Measurements from ENCODE around the gene VPS18. TPM values are rescaled to one million over a fixed set of nuclear protein-coding genes. Genes with fewer than 3 reads are reported as not detected.

Gene VPS18
- total RNA-seq, 1 donor from 2014 or later: 8.0 TPM

GRCh38 chr15:40952301-40952900 lies 58.2 kb downstream of the VPS18 start:
- Mint-ChIP-seq H3K4me3 (peak overlapping the region; percentile 93), H3K36me3 (peaks cover 3% of the 10 kb centered on the region), H3K27ac (peak overlapping the region; percentile 57), H3K4me1 (peaks cover 12% of the 10 kb centered on the region), H3K9me3 (no peaks in the 10 kb centered on the region), H3K27me3 (ENCODE audit: insufficient read depth, low read depth) (peaks cover 22% of the 10 kb centered on the region)
- H4K20me1 ChIP-seq (ENCODE audit: low read depth): no peaks in the 10 kb centered on the region
- H3K4me2 ChIP-seq: peak overlapping the region; percentile 83
- no peaks in the 10 kb centered on the region for H3K36me3 ChIP-seq
- H3K4me1 ChIP-seq: peaks cover 4% of the 10 kb centered on the region
- H3K4me3 ChIP-seq: peak overlapping the region; percentile 62
- H3K9me3 ChIP-seq (ENCODE audit: low read depth): no peaks in the 10 kb centered on the region
- H3F3A ChIP-seq (ENCODE audit: low read depth): peaks cover 13% of the 10 kb centered on the region
- H3K27ac ChIP-seq: no peak overlapping the region
- peak overlapping the region; percentile 80 for H2AFZ ChIP-seq (replicated peaks)
- H3K79me2 ChIP-seq (ENCODE audit: low read depth): no peaks in the 10 kb centered on the region
- TF ChIP-seq EZH2 (IDR thresholded peaks at IDR 0.05): no peak
- TF ChIP-seq CTCF (IDR thresholded peaks at IDR 0.05): no peak
- no peak for DNase-seq (ENCODE audit: low spot score)
- H3K9ac ChIP-seq: peak overlapping the region; percentile 8
- H3K27me3 ChIP-seq: peaks cover 17% of the 10 kb centered on the region

- no peaks in the 10 kb centered on the region for H3K9me3 Mint-ChIP-seq
- no peaks in the 10 kb centered on the region for H4K20me1 ChIP-seq (ENCODE audit: low read depth)
Measured at GRCh38 chr15:40952901-40953712, 58.9 kb downstream of the VPS18 start, which contains the start of gene CHAC1. Gene CHAC1 (plus strand): TSS chr15:40953471. CDS start chr15:40953584, 113 bp downstream.

More at GRCh38 chr15:40952901-40953712, 58.9 kb downstream of the VPS18 start, which contains the start of gene CHAC1:
- H3K79me2 ChIP-seq (ENCODE audit: low read depth): no peaks in the 10 kb centered on the region
- H3K4me2 ChIP-seq: peak within 1 kb of the TSS; percentile 83
- TF ChIP-seq EZH2 (IDR thresholded peaks at IDR 0.05) (no peak), CTCF (IDR thresholded peaks at IDR 0.05) (peak; percentile 28)
- Mint-ChIP-seq H3K36me3 (peaks cover 3% of the 10 kb centered on the region), H3K27ac (peak within 1 kb of the TSS; percentile 66), H3K4me3 (peak within 1 kb of the TSS; percentile 93), H3K27me3 (ENCODE audit: insufficient read depth, low read depth) (peaks cover 22% of the 10 kb centered on the region), H3K4me1 (peaks cover 12% of the 10 kb centered on the region)
- no peaks in the 10 kb centered on the region for H3K36me3 ChIP-seq
- H3F3A ChIP-seq (ENCODE audit: low read depth): peaks cover 13% of the 10 kb centered on the region
- H3K9me3 ChIP-seq (ENCODE audit: low read depth): no peaks in the 10 kb centered on the region
- no peak within 1 kb of the TSS for H3K27ac ChIP-seq
- peak; percentile 97 for DNase-seq (ENCODE audit: low spot score)
- peaks cover 4% of the 10 kb centered on the region for H3K4me1 ChIP-seq
- peak within 1 kb of the TSS; percentile 80 for H2AFZ ChIP-seq (replicated peaks)
- H3K9ac ChIP-seq: peak within 1 kb of the TSS; percentile 8
- peaks cover 17% of the 10 kb centered on the region for H3K27me3 ChIP-seq
- peak within 1 kb of the TSS; percentile 62 for H3K4me3 ChIP-seq

Small RNA genes within 50 kb of the gene (small RNA-seq; reads per million reads assigned to genes)
- gene AC025166.1 (not detected), gene ISCA1P4 (not detected)

Other genes starting within 250 kb of the VPS18 start
- gene RAD51, start 199.3 kb upstream of the VPS18 start, total RNA-seq (ENCODE audit: low replicate concordance): 27.2 and 48.1 TPM in 2 replicates
- gene RMDN3, start 139.2 kb upstream of the VPS18 start, total RNA-seq (ENCODE audit: low replicate concordance): 13.2 and 16.3 TPM in 2 replicates
- 2.8 and 3.0 TPM in 2 replicates for gene GCHFR, start 130.4 kb upstream of the VPS18 start, total RNA-seq (ENCODE audit: low replicate concordance)
- not detected in 2 replicates for gene C15orf62, start 124.5 kb upstream of the VPS18 start, total RNA-seq (ENCODE audit: low replicate concordance)
- 19.3 and 20.2 TPM in 2 replicates for gene ZFYVE19, start 87.4 kb upstream of the VPS18 start, total RNA-seq (ENCODE audit: low replicate concordance)
- gene DNAJC17, start 87.0 kb upstream of the VPS18 start, total RNA-seq (ENCODE audit: low replicate concordance): 23.3 and 49.3 TPM in 2 replicates
- gene PPP1R14D, start 65.7 kb upstream of the VPS18 start, total RNA-seq (ENCODE audit: low replicate concordance): not detected in 2 replicates
- 12.0 and 13.7 TPM in 2 replicates for gene SPINT1, start 50.4 kb upstream of the VPS18 start, total RNA-seq (ENCODE audit: low replicate concordance)
- 1.2 TPM in 1 of 2 replicates, not detected in the other for gene RHOV, start 20.2 kb upstream of the VPS18 start, total RNA-seq (ENCODE audit: low replicate concordance)
- gene DLL4, start 34.9 kb downstream of the VPS18 start, total RNA-seq (ENCODE audit: low replicate concordance): 0.12 TPM in 1 of 2 replicates, not detected in the other
- 2.4 and 4.8 TPM in 2 replicates for gene CHAC1, start 59.0 kb downstream of the VPS18 start, total RNA-seq (ENCODE audit: low replicate concordance)
- gene INO80, start 221.8 kb downstream of the VPS18 start, total RNA-seq (ENCODE audit: low replicate concordance): 14.8 and 25.4 TPM in 2 replicates

Measured in neural progenitor cell (in vitro differentiated cells).